MG63 (cell line): Measurements from ENCODE around the gene IDI2. TPM values are rescaled to one million over a fixed set of nuclear protein-coding genes. Genes with fewer than 3 reads are reported as not detected.
"Not testable (repeated sequence)": the region's sequence is repeated elsewhere in the genome, so short reads cannot be mapped to it uniquely, and the experiment has no call there.

Source experiments
- DNase-seq: peaks from one replicate; pipeline ENCODE4 v3.0.0-alpha.2; 2020
- H3K27me3 ChIP-seq: fragments of 250-450 bp; sonication (Bioruptor Pico); 2 replicates; pipeline ENCODE4 v1.5.1; 2020; ENCODE audit warnings: mild to moderate bottlenecking, moderate library complexity
- H3K36me3 ChIP-seq: fragments of 250-450 bp; sonication (Bioruptor Pico); 2 replicates; pipeline ENCODE4 v1.5.1; 2020; ENCODE audit warnings: mild to moderate bottlenecking, moderate library complexity
- H3K4me3 ChIP-seq: fragments of 250-450 bp; sonication (Bioruptor Pico); 2 replicates; pipeline ENCODE4 v1.5.1; 2020; ENCODE audit warnings: mild to moderate bottlenecking, moderate library complexity
- H3K9me3 ChIP-seq: fragments of 250-450 bp; sonication (Bioruptor Pico); 2 replicates; pipeline ENCODE4 v1.5.1; 2020; ENCODE audit warnings: mild to moderate bottlenecking, moderate library complexity
- total RNA-seq: library from RNA; depleted of rRNA; stranded (reverse); fragments of >200 nt; shearing (Covaris generic); gene quantifications from 2 replicates; pipeline ENCODE4 v1.2.3, GENCODE V29; 2014; ENCODE audit warnings: low replicate concordance; rRNA removed

Gene IDI2
- not detected in 2 replicates for total RNA-seq

- Histone ChIP-seq H3K36me3 (no peaks in the 10 kb centered on the region; the same call in 1 of the 2 replicates), H3K27me3 (no peaks in the 10 kb centered on the region), H3K4me3 (no peak within 1 kb of the TSS), H3K9me3 (no peaks in the 10 kb centered on the region)
- DNase-seq: no peak
Observed at GRCh38 chr10:1025683-1026082, at the start of gene IDI2. Gene IDI2, minus strand, starts transcription at chr10:1025859. Its CDS starts 1,136 bp downstream, at chr10:1024723.

GRCh38 chr10:1074748-1075308, 49.2 kb upstream of the IDI2 start:
- Histone ChIP-seq H3K9me3 (no peaks in the 10 kb centered on the region), H3K27me3 (no peaks in the 10 kb centered on the region), H3K4me3 (no peak overlapping the region), H3K36me3 (peaks cover 26% of the 10 kb centered on the region)
- DNase-seq: no peak

GRCh38 chr10:1074052-1074747, 48.5 kb upstream of the IDI2 start:
- DNase-seq: no peak
- H3K36me3 ChIP-seq: peaks cover 24% of the 10 kb centered on the region
- no peaks in the 10 kb centered on the region for H3K9me3 ChIP-seq
- H3K27me3 ChIP-seq: no peaks in the 10 kb centered on the region
- H3K4me3 ChIP-seq: no peak overlapping the region

- Histone ChIP-seq H3K4me3 (no peak overlapping the region), H3K36me3 (peaks cover 9% of the 10 kb centered on the region), H3K9me3 (no peaks in the 10 kb centered on the region), H3K27me3 (no peaks in the 10 kb centered on the region)
- peak; percentile 11 for DNase-seq
Observed at GRCh38 chr10:1070919-1071318, 45.3 kb upstream of the IDI2 start.

- Histone ChIP-seq H3K9me3 (no peaks in the 10 kb centered on the region), H3K27me3 (no peaks in the 10 kb centered on the region), H3K36me3 (peaks cover 10% of the 10 kb centered on the region), H3K4me3 (no peak overlapping the region)
- DNase-seq: no peak
Observed at GRCh38 chr10:1068380-1069361, 43.0 kb upstream of the IDI2 start.

GRCh38 chr10:1066734-1067133, 41.1 kb upstream of the IDI2 start:
- not testable (repeated sequence) for H3K9me3 ChIP-seq, DNase-seq, H3K27me3 ChIP-seq, H3K4me3 ChIP-seq
- H3K36me3 ChIP-seq: peaks cover 11% of the 10 kb centered on the region

GRCh38 chr10:1064964-1065247, 39.2 kb upstream of the IDI2 start:
- no peak for DNase-seq
- H3K27me3 ChIP-seq: no peaks in the 10 kb centered on the region

GRCh38 chr10:1063232-1063865, 37.7 kb upstream of the IDI2 start:
- no peaks in the 10 kb centered on the region for H3K27me3 ChIP-seq
- no peak overlapping the region for H3K4me3 ChIP-seq
- DNase-seq: no peak
- H3K36me3 ChIP-seq: peaks cover 22% of the 10 kb centered on the region
- no peaks in the 10 kb centered on the region for H3K9me3 ChIP-seq

More at GRCh38 chr10:1064964-1065247, 39.2 kb upstream of the IDI2 start:
- H3K36me3 ChIP-seq: peaks cover 11% of the 10 kb centered on the region
- H3K9me3 ChIP-seq: no peaks in the 10 kb centered on the region
- no peak overlapping the region for H3K4me3 ChIP-seq

- Histone ChIP-seq H3K4me3 (no peak overlapping the region), H3K9me3 (no peaks in the 10 kb centered on the region), H3K36me3 (peaks cover 22% of the 10 kb centered on the region), H3K27me3 (no peaks in the 10 kb centered on the region)
- DNase-seq: no peak
Observed at GRCh38 chr10:1061930-1062774, 36.5 kb upstream of the IDI2 start.

GRCh38 chr10:1059902-1060301, 34.2 kb upstream of the IDI2 start:
- H3K9me3 ChIP-seq: no peaks in the 10 kb centered on the region
- H3K4me3 ChIP-seq: no peak overlapping the region
- no peak for DNase-seq
- H3K27me3 ChIP-seq: no peaks in the 10 kb centered on the region
- H3K36me3 ChIP-seq: peaks cover 22% of the 10 kb centered on the region

- peaks cover 28% of the 10 kb centered on the region for H3K36me3 ChIP-seq
- no peaks in the 10 kb centered on the region for H3K27me3 ChIP-seq
- no peak overlapping the region for H3K4me3 ChIP-seq
- DNase-seq: no peak
- no peaks in the 10 kb centered on the region for H3K9me3 ChIP-seq
Observed at GRCh38 chr10:1058017-1058416, 32.4 kb upstream of the IDI2 start.

- Histone ChIP-seq H3K36me3 (peaks cover 26% of the 10 kb centered on the region), H3K4me3 (peak overlapping the region; percentile 91), H3K9me3 (no peaks in the 10 kb centered on the region), H3K27me3 (no peaks in the 10 kb centered on the region)
- peak; percentile 3 for DNase-seq
Observed at GRCh38 chr10:1057106-1057657, 31.5 kb upstream of the IDI2 start.

- Histone ChIP-seq H3K27me3 (no peaks in the 10 kb centered on the region), H3K4me3 (peak within 1 kb of the TSS; percentile 91), H3K36me3 (peaks cover 28% of the 10 kb centered on the region), H3K9me3 (no peaks in the 10 kb centered on the region)
- peak; percentile 87 for DNase-seq
Observed at GRCh38 chr10:1056326-1057105, 30.9 kb upstream of the IDI2 start, which contains the start of gene WDR37. Gene WDR37, plus strand, starts transcription at chr10:1056385. Its CDS starts 15,771 bp downstream, at chr10:1072156.

GRCh38 chr10:1054684-1055083, 29.0 kb upstream of the IDI2 start:
- Histone ChIP-seq H3K27me3 (no peaks in the 10 kb centered on the region), H3K9me3 (no peaks in the 10 kb centered on the region), H3K4me3 (0 out of 2 replicates have a peak overlapping the region, but pooled peaks have one; percentile 4), H3K36me3 (peaks cover 28% of the 10 kb centered on the region)
- no peak for DNase-seq

GRCh38 chr10:1050554-1050953, 24.9 kb upstream of the IDI2 start:
- H3K36me3 ChIP-seq: peaks cover 17% of the 10 kb centered on the region
- peak overlapping the region; percentile 91 for H3K4me3 ChIP-seq
- no peaks in the 10 kb centered on the region for H3K9me3 ChIP-seq
- no peak for DNase-seq
- H3K27me3 ChIP-seq: no peaks in the 10 kb centered on the region
